ENCODE results near the gene WBP1L. TPM values are rescaled to one million over a fixed set of nuclear protein-coding genes. Genes with fewer than 3 reads are reported as not detected.
A peak's percentile ranks its signal among the peaks of the same experiment; 100 is the strongest.

WBP1L gene
- total RNA-seq, 1 donor from 2014 or later: 26.1 TPM

- Histone ChIP-seq H3K36me3 (ENCODE audit: control insufficient read depth, insufficient read depth, low read length) (no peaks in the 10 kb centered on the region), H3K27me3 (ENCODE audit: control insufficient read depth, insufficient read depth, low read length) (no peaks in the 10 kb centered on the region), H3K4me3 (ENCODE audit: low read depth, low read length) (peak overlapping the region; percentile 98)
- no peak for FAIRE-seq
- no peak for TF ChIP-seq CTCF (IDR thresholded peaks at IDR 0.05; ENCODE audit: insufficient read depth, low read length, severe bottlenecking)
- no peak for DNase-seq (ENCODE audit: low read depth)
These were observed 1.4 kb downstream of the WBP1L start for GRCh38 chr10:102745157-102745556.

DNA sequence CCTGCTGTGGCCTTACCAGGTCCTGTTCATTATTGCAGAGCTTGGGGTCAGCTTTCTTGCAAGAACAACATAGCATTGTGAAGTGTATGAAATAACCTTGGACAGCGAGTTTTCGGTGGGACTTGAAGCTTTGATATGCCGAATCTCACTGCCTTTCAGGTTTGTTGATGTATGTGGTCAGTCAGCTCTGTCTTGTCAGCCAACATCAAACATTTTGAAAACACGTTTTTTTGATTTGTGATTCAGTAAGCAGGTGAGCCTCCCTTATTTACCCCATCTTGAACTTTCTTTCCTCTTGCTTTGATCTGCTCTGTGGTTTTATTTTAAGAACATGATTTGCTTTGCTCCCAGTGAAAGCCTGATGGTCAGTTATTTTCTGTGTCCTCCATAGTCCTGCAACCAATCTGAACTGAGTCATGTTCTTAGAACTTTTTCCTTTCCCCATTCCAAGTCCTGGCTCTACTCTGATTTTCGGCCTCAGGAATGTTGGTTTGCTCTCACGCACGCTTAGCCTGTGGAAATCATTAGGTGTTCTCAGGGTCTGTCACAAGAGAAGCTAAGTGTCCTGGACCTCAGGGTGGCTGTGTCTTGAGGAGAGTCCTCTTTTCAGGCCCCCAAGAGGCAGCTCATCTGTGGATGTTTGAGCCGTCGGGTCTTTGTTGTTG is 8.7 kb downstream of the WBP1L start:
- no peak overlapping the region for H3K4me3 ChIP-seq (ENCODE audit: low read depth, low read length)
- no peaks in the 10 kb centered on the region for H3K27me3 ChIP-seq (ENCODE audit: control insufficient read depth, insufficient read depth, low read length)
- TF ChIP-seq CTCF (IDR thresholded peaks at IDR 0.05; ENCODE audit: insufficient read depth, low read length, severe bottlenecking): no peak
- peaks cover 1% of the 10 kb centered on the region for H3K36me3 ChIP-seq (ENCODE audit: control insufficient read depth, insufficient read depth, low read length)
- FAIRE-seq (no peak), DNase-seq (ENCODE audit: low read depth) (no peak)

- no peak overlapping the region for H3K4me3 ChIP-seq (ENCODE audit: low read depth, low read length)
- H3K27me3 ChIP-seq (ENCODE audit: control insufficient read depth, insufficient read depth, low read length): no peaks in the 10 kb centered on the region
- FAIRE-seq (peak; percentile 47), DNase-seq (ENCODE audit: low read depth) (peak; percentile 61)
- peaks cover 1% of the 10 kb centered on the region for H3K36me3 ChIP-seq (ENCODE audit: control insufficient read depth, insufficient read depth, low read length)
- TF ChIP-seq CTCF (IDR thresholded peaks at IDR 0.05; ENCODE audit: insufficient read depth, low read length, severe bottlenecking): peak; percentile 63
These were observed 9.4 kb downstream of the WBP1L start for GRCh38 chr10:102752934-102753664.

DNA sequence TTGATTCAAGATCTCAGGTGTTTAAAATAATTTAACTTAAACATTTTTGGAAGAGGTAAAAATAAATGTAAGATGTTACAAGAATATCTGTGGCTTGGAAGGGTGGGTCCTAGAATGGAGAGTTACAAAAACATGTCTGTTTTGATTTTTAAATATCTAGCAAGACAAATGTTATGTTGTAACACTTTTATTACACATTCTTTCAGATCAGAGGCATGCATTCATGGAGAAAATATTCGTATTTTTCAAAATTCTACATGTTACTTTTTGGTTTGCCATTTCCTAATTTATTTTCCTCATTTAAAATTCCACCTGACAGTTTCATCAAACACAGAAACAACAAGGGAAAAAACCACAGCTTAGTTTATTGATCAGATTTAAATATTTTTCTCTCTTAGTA is 10.0 kb downstream of the WBP1L start:
- FAIRE-seq (no peak), DNase-seq (ENCODE audit: low read depth) (no peak)
- no peaks in the 10 kb centered on the region for H3K27me3 ChIP-seq (ENCODE audit: control insufficient read depth, insufficient read depth, low read length)
- peaks cover 1% of the 10 kb centered on the region for H3K36me3 ChIP-seq (ENCODE audit: control insufficient read depth, insufficient read depth, low read length)
- no peak overlapping the region for H3K4me3 ChIP-seq (ENCODE audit: low read depth, low read length)
- TF ChIP-seq CTCF (IDR thresholded peaks at IDR 0.05; ENCODE audit: insufficient read depth, low read length, severe bottlenecking): no peak

DNA sequence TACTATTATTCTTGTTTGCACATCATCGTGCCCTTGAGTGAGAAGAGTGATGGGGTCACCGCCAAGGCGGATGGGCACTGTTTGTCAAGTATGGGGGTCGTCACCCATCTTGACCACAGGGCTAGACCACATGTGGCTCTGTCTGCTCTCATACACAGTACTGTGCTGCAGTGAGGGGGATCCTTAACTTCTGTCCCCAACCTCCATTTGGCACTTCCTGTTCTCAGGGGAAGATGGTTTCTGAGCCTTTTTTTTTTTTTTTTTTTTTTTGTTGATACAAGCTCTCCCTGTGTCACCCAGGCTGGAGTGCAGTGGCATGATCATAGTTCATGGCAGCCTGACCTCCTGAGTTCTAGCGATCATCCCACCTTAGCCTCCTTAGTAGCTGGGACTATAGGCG is 13.6 kb downstream of the WBP1L start:
- DNase-seq (ENCODE audit: low read depth) (no peak), FAIRE-seq (no peak)
- Histone ChIP-seq H3K27me3 (ENCODE audit: control insufficient read depth, insufficient read depth, low read length) (no peaks in the 10 kb centered on the region), H3K36me3 (ENCODE audit: control insufficient read depth, insufficient read depth, low read length) (peaks cover 3% of the 10 kb centered on the region), H3K4me3 (ENCODE audit: low read depth, low read length) (no peak overlapping the region)
- no peak for TF ChIP-seq CTCF (IDR thresholded peaks at IDR 0.05; ENCODE audit: insufficient read depth, low read length, severe bottlenecking)
